Panc1 (cell line): Measurements from ENCODE around the gene ZSWIM3. TPM values are rescaled to one million over a fixed set of nuclear protein-coding genes. Genes with fewer than 3 reads are reported as not detected.

Source experiments
- ATAC-seq: fragments of 200-7000 bp; cut with Tn5 transposase; 2 replicates; pipeline ENCODE4 v1.9.1; 2020; ENCODE audit warnings: mild to moderate bottlenecking, moderate library complexity
- BruUV-seq: library from RNA; stranded (reverse); fragments of 400-500 nt; replicated peaks from 2 replicates; lab custom pipeline; 2021; lab: Mats Ljungman, UMichigan
- CTCF ChIA-PET: fragments of 300-600 bp; sonication (Branson Sonifier 250); formaldehyde crosslinking; loops from one replicate; lab custom pipeline; 2022; ENCODE audit warnings: antibody characterized with exemption; lab: Charles Lee
- POLR2A ChIA-PET: fragments of 300-600 bp; sonication (Branson Sonifier 250); formaldehyde crosslinking; loops from one replicate; lab custom pipeline; 2022; ENCODE audit warnings: antibody characterized with exemption; lab: Charles Lee
- DNase-seq: peaks from one replicate; pipeline ENCODE4 v3.0.0-alpha.2; 2010; ENCODE audit warnings: low read depth, low spot score
- H3K27ac ChIP-seq: 2 replicates; pipeline ENCODE4 v1.5.1; 2011; ENCODE audit warnings: mild to moderate bottlenecking, low read length, inconsistent platforms
- H3K27me3 ChIP-seq: fragments of 200-500 bp; sonication (Bioruptor generic); 2 replicates; pipeline ENCODE4 v1.6.0; 2014; ENCODE audit warnings: low read length, inconsistent platforms; ENCODE audit not compliant: control insufficient read depth, insufficient read depth
- H3K36me3 ChIP-seq: fragments of 200-500 bp; sonication (Bioruptor generic); 2 replicates; pipeline ENCODE4 v1.5.1; 2014; ENCODE audit warnings: inconsistent platforms, mild to moderate bottlenecking, low read length, moderate library complexity; ENCODE audit not compliant: control insufficient read depth, insufficient read depth
- H3K4me1 ChIP-seq: 2 replicates; pipeline ENCODE4 v1.5.1; 2011; ENCODE audit warnings: inconsistent platforms, mild to moderate bottlenecking, low read length, moderate library complexity; ENCODE audit not compliant: control insufficient read depth, insufficient read depth
- H3K4me3 ChIP-seq, 2 experiments: 2 replicates each; pipeline ENCODE4 v1.5.1; 2011 to 2012; ENCODE audit warnings: low read depth in 2 of 2, low read length in 2 of 2, mild to moderate bottlenecking in 2 of 2, inconsistent platforms in 1 of 2, moderate library complexity in 1 of 2
- H3K9me3 ChIP-seq: fragments of 200-500 bp; sonication (Bioruptor generic); 2 replicates; pipeline ENCODE4 v1.5.1; 2014; ENCODE audit warnings: low read depth, mild to moderate bottlenecking, inconsistent platforms, low read length, moderate library complexity; ENCODE audit not compliant: control insufficient read depth, insufficient read depth
- POLR2AphosphoS5 ChIP-seq: IDR thresholded peaks from 2 replicates; pipeline ENCODE4 v1.6.1; 2012; ENCODE audit warnings: mild to moderate bottlenecking, low read depth, low read length, moderate library complexity
- SIN3A ChIP-seq: IDR thresholded peaks from 2 replicates; pipeline ENCODE4 v1.6.1; 2012; ENCODE audit warnings: low read depth, mild to moderate bottlenecking, low read length, moderate library complexity, borderline replicate concordance; ENCODE audit not compliant: insufficient read depth
- TCF7L2 ChIP-seq: IDR thresholded peaks from 2 replicates; pipeline ENCODE4 v1.6.1; 2011; ENCODE audit warnings: mild to moderate bottlenecking, low read depth, low read length, inconsistent platforms
- in situ Hi-C: cut with HindIII; loops from 2 replicates; pipeline ENCODE4 v1.10.0; 2016; ENCODE audit warnings: low sequenced_read_pairs, low pct_unique_long_range_greater_than_20kb
- intact Hi-C: fragments of 100-400 bp; cut with micrococcal nuclease; formaldehyde crosslinking; loops from one replicate; pipeline ENCODE4 v1.10.0; 2022; ENCODE audit not compliant: unreplicated experiment
- total RNA-seq: library from RNA; stranded (reverse); gene quantifications from one replicate; pipeline ENCODE4 v1.2.1, GENCODE V29; 2021; ENCODE audit not compliant: unreplicated experiment
- TF ChIP-seq, protein P1 (sequence below): fragments of 450-650 bp; IDR thresholded peaks from 2 replicates; pipeline ENCODE4 v1.5.1; 2017; ENCODE audit warnings: mild to moderate bottlenecking
- TF ChIP-seq, protein P2 (sequence below), 2 experiments: IDR thresholded peaks; 2 replicates each; pipeline ENCODE4 v1.6.1; 2011 to 2012; ENCODE audit warnings: low read depth in 2 of 2, control low read depth in 1 of 2, low read length in 1 of 2, mild to moderate bottlenecking in 1 of 2, moderate library complexity in 1 of 2; ENCODE audit not compliant: insufficient read depth in 1 of 2

Gene ZSWIM3
- total RNA-seq, 1 experiment from 2014 or later = 3.6 TPM

DNA sequence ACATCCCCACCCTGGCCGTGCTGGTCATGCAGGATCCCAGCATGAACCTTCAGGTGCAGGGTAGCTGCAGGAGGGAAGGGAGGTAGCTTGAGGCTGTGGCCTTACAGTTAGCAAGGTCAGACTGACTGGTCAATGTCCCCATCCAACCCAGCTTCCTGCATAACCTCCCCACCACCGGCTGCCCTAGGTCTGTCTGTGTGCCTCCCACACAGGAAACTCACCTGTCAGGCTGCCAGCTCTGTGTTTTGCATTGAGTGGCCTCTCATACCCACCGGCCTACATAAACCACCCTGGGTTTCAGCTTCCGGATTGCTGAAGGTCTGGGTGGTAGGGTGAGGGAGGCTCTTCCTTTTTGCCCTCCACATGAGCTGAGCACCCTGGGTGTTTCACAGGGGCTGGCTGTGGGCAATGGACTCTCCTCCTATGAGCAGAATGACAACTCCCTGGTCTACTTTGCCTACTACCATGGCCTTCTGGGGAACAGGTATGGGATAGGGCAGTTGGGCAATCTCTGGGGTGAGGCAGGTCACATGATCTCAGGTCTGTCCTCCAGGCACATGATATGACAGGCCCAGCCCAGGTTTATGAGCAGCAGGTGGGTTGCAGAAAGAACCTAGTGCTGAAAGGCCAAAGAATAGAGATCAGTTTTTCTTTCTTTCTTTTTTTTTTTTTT lies 35.5 kb downstream of the ZSWIM3 start:
- intact Hi-C loops (no loop called here), in situ Hi-C loops (no loop called here)
- H3K4me3 ChIP-seq = no peak overlapping the region; a peak in 1 of 4 replicates
- no peaks in the 10 kb centered on the region for H3K27me3 ChIP-seq
- H3K4me1 ChIP-seq = peaks cover 12% of the 10 kb centered on the region
- H3K9me3 ChIP-seq = no peaks in the 10 kb centered on the region
- TF ChIP-seq TCF7L2 (no peak), SIN3A (no peak), POLR2AphosphoS5 (no peak)
- TF ChIP-seq, protein P1, sequence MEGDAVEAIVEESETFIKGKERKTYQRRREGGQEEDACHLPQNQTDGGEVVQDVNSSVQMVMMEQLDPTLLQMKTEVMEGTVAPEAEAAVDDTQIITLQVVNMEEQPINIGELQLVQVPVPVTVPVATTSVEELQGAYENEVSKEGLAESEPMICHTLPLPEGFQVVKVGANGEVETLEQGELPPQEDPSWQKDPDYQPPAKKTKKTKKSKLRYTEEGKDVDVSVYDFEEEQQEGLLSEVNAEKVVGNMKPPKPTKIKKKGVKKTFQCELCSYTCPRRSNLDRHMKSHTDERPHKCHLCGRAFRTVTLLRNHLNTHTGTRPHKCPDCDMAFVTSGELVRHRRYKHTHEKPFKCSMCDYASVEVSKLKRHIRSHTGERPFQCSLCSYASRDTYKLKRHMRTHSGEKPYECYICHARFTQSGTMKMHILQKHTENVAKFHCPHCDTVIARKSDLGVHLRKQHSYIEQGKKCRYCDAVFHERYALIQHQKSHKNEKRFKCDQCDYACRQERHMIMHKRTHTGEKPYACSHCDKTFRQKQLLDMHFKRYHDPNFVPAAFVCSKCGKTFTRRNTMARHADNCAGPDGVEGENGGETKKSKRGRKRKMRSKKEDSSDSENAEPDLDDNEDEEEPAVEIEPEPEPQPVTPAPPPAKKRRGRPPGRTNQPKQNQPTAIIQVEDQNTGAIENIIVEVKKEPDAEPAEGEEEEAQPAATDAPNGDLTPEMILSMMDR = no peak
- ATAC-seq (no peak), DNase-seq (no peak)
- ChIA-PET CTCF (interaction anchor here (1.7 kb wide), 1 partner anchor 12 kb away, joined by 4 read pairs; no protein-coding TSS in a partner anchor), POLR2A (no interaction called here)
- BruUV-seq = no TSS peak
- peaks cover 3% of the 10 kb centered on the region; the same call in 1 of the 2 replicates for H3K36me3 ChIP-seq
- H3K27ac ChIP-seq = no peak overlapping the region

DNA sequence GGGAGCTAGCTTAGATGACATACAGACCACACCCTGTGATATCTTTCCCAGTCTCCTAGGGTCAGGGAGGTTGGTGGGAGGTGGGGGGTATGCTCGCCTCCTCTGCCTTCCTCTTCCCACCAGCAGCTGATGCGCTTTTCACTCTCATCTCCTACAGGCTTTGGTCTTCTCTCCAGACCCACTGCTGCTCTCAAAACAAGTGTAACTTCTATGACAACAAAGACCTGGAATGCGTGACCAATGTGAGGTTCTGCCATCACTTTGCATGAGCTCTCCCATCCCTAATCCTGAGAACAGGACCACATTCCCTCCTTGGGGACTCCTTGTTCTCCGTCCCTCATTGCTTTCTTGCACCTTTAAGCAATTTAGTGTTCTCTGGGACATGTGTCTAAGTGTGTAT lies 36.4 kb downstream of the ZSWIM3 start:
- no peak for DNase-seq
- peaks cover 3% of the 10 kb centered on the region; the same call in 1 of the 2 replicates for H3K36me3 ChIP-seq
- POLR2A ChIA-PET = no interaction called here
- H3K27me3 ChIP-seq = no peaks in the 10 kb centered on the region
- H3K4me1 ChIP-seq = peaks cover 12% of the 10 kb centered on the region
- TF ChIP-seq, protein P2, sequence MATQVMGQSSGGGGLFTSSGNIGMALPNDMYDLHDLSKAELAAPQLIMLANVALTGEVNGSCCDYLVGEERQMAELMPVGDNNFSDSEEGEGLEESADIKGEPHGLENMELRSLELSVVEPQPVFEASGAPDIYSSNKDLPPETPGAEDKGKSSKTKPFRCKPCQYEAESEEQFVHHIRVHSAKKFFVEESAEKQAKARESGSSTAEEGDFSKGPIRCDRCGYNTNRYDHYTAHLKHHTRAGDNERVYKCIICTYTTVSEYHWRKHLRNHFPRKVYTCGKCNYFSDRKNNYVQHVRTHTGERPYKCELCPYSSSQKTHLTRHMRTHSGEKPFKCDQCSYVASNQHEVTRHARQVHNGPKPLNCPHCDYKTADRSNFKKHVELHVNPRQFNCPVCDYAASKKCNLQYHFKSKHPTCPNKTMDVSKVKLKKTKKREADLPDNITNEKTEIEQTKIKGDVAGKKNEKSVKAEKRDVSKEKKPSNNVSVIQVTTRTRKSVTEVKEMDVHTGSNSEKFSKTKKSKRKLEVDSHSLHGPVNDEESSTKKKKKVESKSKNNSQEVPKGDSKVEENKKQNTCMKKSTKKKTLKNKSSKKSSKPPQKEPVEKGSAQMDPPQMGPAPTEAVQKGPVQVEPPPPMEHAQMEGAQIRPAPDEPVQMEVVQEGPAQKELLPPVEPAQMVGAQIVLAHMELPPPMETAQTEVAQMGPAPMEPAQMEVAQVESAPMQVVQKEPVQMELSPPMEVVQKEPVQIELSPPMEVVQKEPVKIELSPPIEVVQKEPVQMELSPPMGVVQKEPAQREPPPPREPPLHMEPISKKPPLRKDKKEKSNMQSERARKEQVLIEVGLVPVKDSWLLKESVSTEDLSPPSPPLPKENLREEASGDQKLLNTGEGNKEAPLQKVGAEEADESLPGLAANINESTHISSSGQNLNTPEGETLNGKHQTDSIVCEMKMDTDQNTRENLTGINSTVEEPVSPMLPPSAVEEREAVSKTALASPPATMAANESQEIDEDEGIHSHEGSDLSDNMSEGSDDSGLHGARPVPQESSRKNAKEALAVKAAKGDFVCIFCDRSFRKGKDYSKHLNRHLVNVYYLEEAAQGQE (IDR thresholded peaks at IDR 0.05; ENCODE audit: insufficient read depth in 1 of 2, low read depth in 2 of 2, low read length in 1 of 2) = no peak
- TF ChIP-seq TCF7L2 (no peak), SIN3A (no peak)
- no peak overlapping the region for H3K27ac ChIP-seq
- intact Hi-C loops = no loop called here
- CTCF ChIA-PET = interaction anchor here (0.6 kb wide), 1 partner anchor 75 kb away, joined by 7 read pairs; no protein-coding TSS in a partner anchor
- in situ Hi-C loops = no loop called here
- no TSS peak for BruUV-seq
- H3K4me3 ChIP-seq = no peak overlapping the region
- no peaks in the 10 kb centered on the region for H3K9me3 ChIP-seq
- ATAC-seq = no peak

DNA sequence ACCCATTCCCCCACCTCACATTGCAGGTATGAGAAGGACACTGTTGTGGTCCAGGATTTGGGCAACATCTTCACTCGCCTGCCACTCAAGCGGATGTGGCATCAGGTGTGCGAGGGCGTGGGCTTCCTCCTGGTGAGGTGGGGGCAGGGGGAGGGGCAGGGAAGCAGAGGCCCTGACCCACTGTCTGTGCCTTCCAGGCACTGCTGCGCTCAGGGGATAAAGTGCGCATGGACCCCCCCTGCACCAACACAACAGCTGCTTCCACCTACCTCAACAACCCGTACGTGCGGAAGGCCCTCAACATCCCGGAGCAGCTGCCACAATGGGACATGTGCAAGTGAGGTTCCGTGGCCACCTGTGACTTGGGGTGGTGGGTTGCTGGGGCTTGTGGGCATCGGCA lies 37.4 kb downstream of the ZSWIM3 start:
- TF ChIP-seq POLR2AphosphoS5 = no peak
- TF ChIP-seq TCF7L2 = no peak
- TF ChIP-seq, protein P1 = no peak
- TF ChIP-seq SIN3A = no peak
- TF ChIP-seq, protein P2 (IDR thresholded peaks at IDR 0.05; ENCODE audit: insufficient read depth in 1 of 2, low read depth in 2 of 2, low read length in 1 of 2) = no peak
- DNase-seq = no peak
- no peaks in the 10 kb centered on the region for H3K27me3 ChIP-seq
- H3K4me1 ChIP-seq = peaks cover 12% of the 10 kb centered on the region
- H3K36me3 ChIP-seq = peaks cover 3% of the 10 kb centered on the region; the same call in 1 of the 2 replicates
- in situ Hi-C loops = no loop called here
- no peak overlapping the region for H3K27ac ChIP-seq
- no peaks in the 10 kb centered on the region for H3K9me3 ChIP-seq
- ATAC-seq = no peak
- H3K4me3 ChIP-seq = no peak overlapping the region
- ChIA-PET POLR2A (no interaction called here), CTCF (no interaction called here)
- BruUV-seq = no TSS peak
- intact Hi-C loops = no loop called here
